Measurements from ENCODE around the gene COG7. TPM values are rescaled to one million over a fixed set of nuclear protein-coding genes. Genes with fewer than 3 reads are reported as not detected.
A peak's percentile ranks its signal among the peaks of the same experiment; 100 is the strongest.
"Not testable (repeated sequence)": the region's sequence is repeated elsewhere in the genome, so short reads cannot be mapped to it uniquely, and the experiment has no call there.

The COG7 gene
- total RNA-seq, 1 experiment from 2014 or later, result 12.3 TPM

DNA sequence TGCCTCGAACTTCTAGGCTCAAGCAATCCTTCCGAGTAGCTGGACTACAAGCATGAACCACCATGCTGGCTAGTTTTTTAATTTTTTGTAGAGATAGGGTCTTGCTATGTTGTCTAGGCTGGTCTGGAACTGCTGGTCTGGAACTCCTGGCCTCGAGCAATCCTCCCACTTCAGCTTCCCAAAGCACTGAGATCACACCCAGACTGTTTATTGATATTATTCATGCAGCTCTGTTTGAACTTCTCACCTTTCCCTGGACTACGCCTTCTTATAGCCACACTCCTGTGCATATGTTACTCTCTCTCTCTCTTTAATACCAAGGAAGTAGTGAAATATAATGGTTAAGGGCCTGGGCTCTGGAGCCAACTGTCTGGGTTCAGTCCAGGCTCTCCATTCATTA is 4.6 kb downstream of the COG7 start:
- Histone ChIP-seq H3K4me3 (no peak overlapping the region), H3K9me3 (replicated peaks) (no peaks in the 10 kb centered on the region), H3K27me3 (no peaks in the 10 kb centered on the region), H3K4me1 (peaks cover 4% of the 10 kb centered on the region; the same call in 1 of the 2 replicates), H3K36me3 (no peaks in the 10 kb centered on the region), H3K27ac (no peak overlapping the region)
- no peak for DNase-seq

DNA sequence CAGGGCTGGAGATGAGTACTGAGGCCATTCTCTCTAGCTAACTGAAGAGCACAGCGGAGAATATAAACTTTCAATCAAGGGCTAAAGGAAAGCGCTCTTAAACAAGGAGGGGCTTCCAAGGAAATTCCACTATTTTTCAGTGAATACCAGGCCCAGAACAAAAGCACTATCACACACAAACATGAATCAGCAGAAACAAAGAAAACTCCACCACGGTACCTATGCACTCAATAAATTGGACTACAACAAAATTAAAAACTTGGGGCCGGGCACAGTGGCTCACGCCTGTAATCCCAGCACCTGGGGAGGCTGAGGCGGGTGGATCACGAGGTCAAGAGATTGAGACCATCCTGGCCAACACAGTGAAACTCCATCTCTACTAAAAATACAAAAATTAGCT is 15.4 kb downstream of the COG7 start:
- H3K4me1 ChIP-seq; H3K36me3 ChIP-seq; H3K27ac ChIP-seq; H3K27me3 ChIP-seq; H3K4me3 ChIP-seq; H3K9me3 ChIP-seq (replicated peaks); DNase-seq: not testable (repeated sequence)

DNA sequence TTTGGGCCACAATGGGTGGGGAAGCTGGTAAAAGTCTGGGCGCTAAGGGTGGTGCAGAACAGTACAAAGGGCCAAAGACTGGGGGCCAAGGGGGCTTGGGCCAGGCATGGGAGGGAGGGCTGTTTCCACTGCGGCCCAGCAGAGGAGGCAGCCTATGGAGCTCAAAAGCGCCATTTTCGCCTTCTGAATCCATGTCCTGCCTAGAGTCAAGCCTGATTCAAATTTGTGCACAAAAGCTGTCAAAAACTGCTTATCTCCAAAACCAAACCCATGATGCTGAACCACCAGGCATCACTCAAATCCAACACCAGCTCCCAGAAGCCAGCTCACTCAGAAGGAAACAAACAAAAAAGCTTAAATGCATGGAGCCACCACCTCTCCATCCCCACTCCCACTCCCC is 16.0 kb downstream of the COG7 start:
- no peaks in the 10 kb centered on the region for H3K4me1 ChIP-seq
- H3K27me3 ChIP-seq, result no peaks in the 10 kb centered on the region
- H3K4me3 ChIP-seq, result no peak overlapping the region
- H3K27ac ChIP-seq, result no peak overlapping the region
- peaks cover 6% of the 10 kb centered on the region; the same call in 1 of the 2 replicates for H3K36me3 ChIP-seq
- no peak for DNase-seq
- no peaks in the 10 kb centered on the region for H3K9me3 ChIP-seq (replicated peaks)

GRCh38 chr16:23435500-23435899 is 17.5 kb downstream of the COG7 start:
- no peak overlapping the region for H3K4me3 ChIP-seq
- H3K36me3 ChIP-seq, result peaks cover 6% of the 10 kb centered on the region; the same call in 1 of the 2 replicates
- H3K27ac ChIP-seq, result no peak overlapping the region
- no peaks in the 10 kb centered on the region for H3K4me1 ChIP-seq
- no peaks in the 10 kb centered on the region for H3K27me3 ChIP-seq
- peak; percentile 50 to 70 for DNase-seq
- no peaks in the 10 kb centered on the region for H3K9me3 ChIP-seq (replicated peaks)

GRCh38 chr16:23434380-23434779 is 18.6 kb downstream of the COG7 start:
- no peaks in the 10 kb centered on the region for H3K27me3 ChIP-seq
- peak; percentile 15 to 83 for DNase-seq
- H3K9me3 ChIP-seq (replicated peaks), result no peaks in the 10 kb centered on the region
- H3K36me3 ChIP-seq, result peaks cover 6% of the 10 kb centered on the region; the same call in 1 of the 2 replicates
- H3K27ac ChIP-seq, result no peak overlapping the region
- no peak overlapping the region for H3K4me3 ChIP-seq
- H3K4me1 ChIP-seq, result no peaks in the 10 kb centered on the region

DNA sequence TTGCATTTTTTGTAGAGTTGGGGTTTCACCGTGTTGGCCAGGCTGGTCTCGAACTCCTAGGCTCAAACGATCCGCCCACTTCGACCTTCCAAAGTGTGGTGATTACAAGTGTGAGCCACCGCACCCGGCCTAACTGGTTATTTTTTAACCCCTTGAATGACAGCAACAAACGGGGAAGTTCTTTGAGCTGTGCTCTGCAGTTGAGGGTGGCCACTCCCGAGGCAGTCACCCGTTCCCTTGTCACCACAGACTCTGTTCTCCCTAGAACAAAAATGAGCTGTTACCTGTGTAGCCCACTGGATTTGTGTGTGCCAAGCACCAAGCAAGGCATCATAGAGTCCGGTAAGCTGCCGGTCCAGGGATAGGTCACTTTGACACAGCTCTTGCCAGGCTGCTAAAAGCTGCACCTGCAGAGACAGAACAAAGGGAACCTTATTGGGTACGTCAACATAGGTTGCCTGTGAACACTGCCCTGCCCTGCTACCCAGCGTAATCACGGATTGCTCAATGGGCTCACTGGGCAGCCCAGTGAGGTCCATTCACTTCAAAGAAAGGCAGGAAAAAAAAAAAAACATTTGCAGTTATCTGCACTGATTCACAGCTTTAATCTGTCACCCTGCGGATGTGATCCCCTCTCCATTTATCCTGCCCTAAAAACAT is 19.6 kb downstream of the COG7 start:
- Histone ChIP-seq H3K4me3 (no peak overlapping the region), H3K27ac (no peak overlapping the region), H3K27me3 (no peaks in the 10 kb centered on the region), H3K9me3 (replicated peaks) (no peaks in the 10 kb centered on the region), H3K4me1 (no peaks in the 10 kb centered on the region), H3K36me3 (peaks cover 6% of the 10 kb centered on the region; the same call in 1 of the 2 replicates)
- DNase-seq, result no peak

DNA sequence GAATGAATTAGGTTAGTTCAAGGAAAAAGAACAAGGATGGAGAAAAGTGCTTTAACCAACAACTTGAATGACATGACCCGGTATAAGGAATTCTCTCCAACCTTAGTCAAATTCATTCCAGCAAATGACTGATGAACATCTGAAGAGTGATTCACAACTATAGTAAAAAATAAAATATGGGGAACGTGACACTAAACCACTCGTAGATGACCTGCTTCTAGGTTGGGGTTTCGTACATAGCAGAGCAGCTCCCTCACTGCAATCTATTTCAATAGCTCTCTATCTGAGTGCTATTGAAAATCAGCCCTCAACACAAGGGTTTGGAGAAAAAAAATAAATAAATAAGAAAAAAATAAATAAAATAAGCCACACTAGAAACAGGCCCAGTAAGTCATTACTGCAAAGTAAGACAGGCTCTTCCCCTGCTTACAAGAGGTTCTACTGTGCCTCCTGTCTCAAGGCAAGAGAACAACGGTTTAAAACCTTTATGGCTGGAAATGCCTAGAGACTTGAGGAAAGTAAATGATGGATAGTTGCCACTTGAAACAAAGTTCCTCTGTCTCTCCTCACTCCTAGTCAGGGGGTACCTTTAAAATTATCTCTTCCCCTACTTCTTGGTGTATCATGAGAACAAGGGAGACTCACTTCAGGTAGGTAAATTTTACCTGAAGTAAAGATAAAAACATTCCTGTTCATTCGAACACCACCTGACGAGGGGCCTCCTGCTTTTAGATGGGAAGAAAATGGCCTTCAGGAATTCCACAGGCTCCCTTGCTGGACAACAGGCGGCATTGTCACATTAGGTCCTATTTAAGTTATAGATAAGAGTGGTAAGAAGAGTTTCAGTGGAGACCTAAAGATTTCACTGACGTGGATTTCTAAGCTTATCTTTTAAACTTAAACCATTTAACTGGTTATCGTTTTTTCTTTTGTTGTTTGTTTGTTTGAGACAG is 20.5 kb downstream of the COG7 start:
- Histone ChIP-seq H3K27me3 (no peaks in the 10 kb centered on the region), H3K9me3 (replicated peaks) (no peaks in the 10 kb centered on the region), H3K4me3 (no peak overlapping the region), H3K36me3 (peaks cover 6% of the 10 kb centered on the region; the same call in 1 of the 2 replicates), H3K4me1 (no peaks in the 10 kb centered on the region), H3K27ac (no peak overlapping the region)
- no peak for DNase-seq

GRCh38 chr16:23428351-23428750 is 24.6 kb downstream of the COG7 start:
- no peak overlapping the region for H3K27ac ChIP-seq
- H3K27me3 ChIP-seq, result no peaks in the 10 kb centered on the region
- DNase-seq, result no peak
- no peaks in the 10 kb centered on the region for H3K4me1 ChIP-seq
- H3K36me3 ChIP-seq, result peaks cover 6% of the 10 kb centered on the region; the same call in 1 of the 2 replicates
- H3K4me3 ChIP-seq, result no peak overlapping the region
- no peaks in the 10 kb centered on the region for H3K9me3 ChIP-seq (replicated peaks)

DNA sequence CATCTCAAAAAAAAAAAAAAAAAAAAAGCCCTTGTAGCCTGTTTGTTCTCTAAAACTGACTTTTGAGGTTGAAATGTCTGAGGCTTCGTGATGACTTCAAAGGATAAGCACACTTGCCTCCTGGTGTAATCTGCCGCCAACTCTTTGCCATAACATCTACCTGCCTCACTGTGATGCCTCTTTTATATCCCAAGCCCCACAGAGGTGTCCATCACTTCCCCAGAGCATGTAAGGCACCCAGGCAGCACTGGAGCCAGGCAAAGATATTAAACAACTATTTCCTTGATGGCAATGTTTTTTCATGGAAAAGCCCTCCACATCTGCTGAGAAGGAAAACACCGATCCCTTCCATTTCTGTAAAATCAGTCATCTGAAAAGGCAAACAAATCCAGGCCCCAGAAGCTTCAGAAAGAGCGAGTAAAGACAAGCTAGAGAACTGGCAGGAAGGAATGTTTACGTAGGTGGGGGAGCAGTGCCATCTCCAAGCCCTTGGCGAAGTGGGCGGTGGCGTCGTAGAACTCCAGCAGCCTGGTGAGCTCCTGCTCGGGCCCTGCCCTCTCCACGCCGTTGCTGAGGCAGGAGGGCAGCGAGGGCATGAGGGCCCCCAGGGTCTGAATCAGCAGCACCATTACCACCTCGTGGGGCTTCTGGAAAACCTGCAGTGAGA is 28.6 kb downstream of the COG7 start:
- no peaks in the 10 kb centered on the region for H3K36me3 ChIP-seq
- DNase-seq, result no peak
- no peak overlapping the region for H3K27ac ChIP-seq
- H3K27me3 ChIP-seq, result no peaks in the 10 kb centered on the region
- H3K4me3 ChIP-seq, result no peak overlapping the region
- H3K9me3 ChIP-seq (replicated peaks), result no peaks in the 10 kb centered on the region
- no peaks in the 10 kb centered on the region for H3K4me1 ChIP-seq

GRCh38 chr16:23423496-23424049 is 29.4 kb downstream of the COG7 start:
- peak; percentile 10 to 20 for DNase-seq
- no peaks in the 10 kb centered on the region for H3K4me1 ChIP-seq
- no peak overlapping the region for H3K27ac ChIP-seq
- no peaks in the 10 kb centered on the region for H3K9me3 ChIP-seq (replicated peaks)
- H3K36me3 ChIP-seq, result no peaks in the 10 kb centered on the region
- H3K27me3 ChIP-seq, result no peaks in the 10 kb centered on the region
- H3K4me3 ChIP-seq, result no peak overlapping the region

DNA sequence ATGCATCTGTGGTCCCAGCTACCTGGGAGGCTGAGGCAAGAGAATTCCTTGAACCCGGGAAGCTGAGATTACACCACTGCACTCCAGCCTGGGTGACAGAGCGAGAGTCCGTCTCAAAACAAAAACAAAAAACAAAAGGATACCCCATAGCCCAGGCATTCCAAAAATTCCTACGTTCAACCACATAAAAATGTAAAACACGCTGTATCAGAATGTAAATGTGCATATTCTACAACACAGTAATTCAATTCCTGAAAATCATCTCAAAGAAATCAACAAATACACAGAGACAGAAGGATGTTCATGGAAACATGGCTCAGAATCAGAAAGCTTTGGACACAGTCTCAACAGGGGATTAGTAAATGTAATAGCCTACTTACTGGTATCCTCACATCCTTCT is 33.0 kb downstream of the COG7 start:
- Histone ChIP-seq H3K4me1 (no peaks in the 10 kb centered on the region), H3K9me3 (replicated peaks) (no peaks in the 10 kb centered on the region), H3K36me3 (no peaks in the 10 kb centered on the region), H3K27me3 (no peaks in the 10 kb centered on the region), H3K4me3 (no peak overlapping the region), H3K27ac (no peak overlapping the region)
- no peak for DNase-seq

- H3K4me1 ChIP-seq, result no peaks in the 10 kb centered on the region
- no peak overlapping the region for H3K4me3 ChIP-seq
- H3K9me3 ChIP-seq (replicated peaks), result no peaks in the 10 kb centered on the region
- H3K27me3 ChIP-seq, result no peaks in the 10 kb centered on the region
- no peak for DNase-seq
- H3K27ac ChIP-seq, result no peak overlapping the region
- H3K36me3 ChIP-seq, result no peaks in the 10 kb centered on the region
Observed at GRCh38 chr16:23416816-23417215, 36.2 kb downstream of the COG7 start.

- Histone ChIP-seq H3K36me3 (no peaks in the 10 kb centered on the region), H3K27me3 (no peaks in the 10 kb centered on the region), H3K4me1 (no peaks in the 10 kb centered on the region), H3K27ac (no peak overlapping the region), H3K9me3 (replicated peaks) (no peaks in the 10 kb centered on the region), H3K4me3 (no peak overlapping the region)
- DNase-seq, result no peak
Observed at GRCh38 chr16:23414731-23415130, 38.3 kb downstream of the COG7 start.

DNA sequence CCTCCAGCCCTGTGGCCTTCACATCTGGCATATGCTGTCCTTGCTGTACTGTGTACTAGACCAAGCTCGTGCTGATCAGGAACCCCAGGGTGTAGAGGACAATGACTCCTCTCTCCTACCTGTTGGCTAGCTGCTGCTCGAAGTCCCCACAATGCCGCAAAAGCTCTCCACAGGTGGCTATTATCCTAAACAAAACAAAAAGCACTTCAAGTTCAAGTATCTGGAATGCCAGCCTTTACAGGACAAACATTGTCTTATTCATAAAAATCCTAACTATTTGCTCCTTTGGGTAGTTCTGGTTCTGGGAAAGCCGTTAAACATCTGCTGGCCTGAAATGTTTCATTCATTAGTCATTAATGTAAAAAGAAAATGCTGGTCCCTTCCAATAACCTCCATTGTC is 42.8 kb downstream of the COG7 start:
- Histone ChIP-seq H3K4me3 (no peak overlapping the region), H3K27me3 (no peaks in the 10 kb centered on the region), H3K9me3 (replicated peaks) (no peaks in the 10 kb centered on the region), H3K36me3 (no peaks in the 10 kb centered on the region), H3K27ac (no peak overlapping the region), H3K4me1 (no peaks in the 10 kb centered on the region)
- no peak for DNase-seq

DNA sequence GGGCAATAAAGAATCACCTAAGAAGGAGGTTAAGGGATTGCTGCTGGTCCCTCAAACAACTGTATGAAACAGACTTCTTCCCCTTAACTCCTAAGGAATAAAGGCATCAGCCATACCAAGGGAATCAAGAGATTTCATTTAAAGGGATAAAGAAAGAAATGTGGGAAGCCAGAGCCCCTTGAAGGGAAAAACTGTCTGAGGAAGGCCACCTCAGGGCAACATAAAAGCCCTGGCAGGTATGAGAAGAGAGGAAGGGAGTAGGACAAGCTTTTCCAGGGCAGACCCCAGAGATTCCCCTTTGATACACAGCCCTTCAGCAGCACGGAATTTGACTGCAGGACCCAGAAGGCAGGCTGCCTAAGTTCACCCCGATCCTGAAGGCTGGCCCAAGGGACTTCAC is 43.5 kb downstream of the COG7 start:
- H3K4me1 ChIP-seq, result peaks cover under 1% of the 10 kb centered on the region; the same call in 1 of the 2 replicates
- no peaks in the 10 kb centered on the region for H3K9me3 ChIP-seq (replicated peaks)
- DNase-seq, result no peak
- no peaks in the 10 kb centered on the region for H3K27me3 ChIP-seq
- H3K36me3 ChIP-seq, result no peaks in the 10 kb centered on the region
- no peak overlapping the region for H3K27ac ChIP-seq
- no peak overlapping the region for H3K4me3 ChIP-seq
